Muscle of leg (tissue), 11 donors: ENCODE measurements around the gene FGFRL1. TPM values are rescaled to one million over a fixed set of nuclear protein-coding genes. Genes with fewer than 3 reads are reported as not detected.

Source experiments
- DNase-seq: peaks from one replicate; pipeline ENCODE4 v3.0.0; 2013
- H3K27ac ChIP-seq: one replicate; pipeline ENCODE4 v1.5.1; 2013; ENCODE audit warnings: mild to moderate bottlenecking, low read length, control low read depth
- H3K27me3 ChIP-seq: one replicate; pipeline ENCODE4 v1.6.1; 2013; ENCODE audit warnings: low read length; ENCODE audit not compliant: control insufficient read depth, insufficient read depth
- H3K36me3 ChIP-seq: one replicate; pipeline ENCODE4 v1.6.1; 2013; ENCODE audit warnings: low read length; ENCODE audit not compliant: control insufficient read depth, insufficient read depth
- H3K4me1 ChIP-seq: one replicate; pipeline ENCODE4 v1.6.1; 2013; ENCODE audit warnings: low read length; ENCODE audit not compliant: control insufficient read depth, insufficient read depth
- H3K4me3 ChIP-seq: one replicate; pipeline ENCODE4 v1.5.1; 2013; ENCODE audit warnings: low read length, control low read depth
- H3K9me3 ChIP-seq: replicated peaks from 2 replicates; pipeline ENCODE4 v1.6.1; 2013; ENCODE audit warnings: low read depth, low read length; ENCODE audit not compliant: control insufficient read depth
- WGBS: methylation state at CpG from one replicate; pipeline ENCODE4 v1.1.5; 2013; ENCODE audit warnings: missing lambda C conversion rate; ENCODE audit not compliant: insufficient coverage; 5-methylcytosine and 5-hydroxymethylcytosine counted together
- polyA plus RNA-seq, 8 donors: library from polyadenylated mRNA; unstranded; fragments of 120-200 nt; gene quantifications; one replicate each; pipeline versions ENCODE4 v1.2.1 to v1.2.3, GENCODE V29; 2013; ENCODE audit warnings: inconsistent platforms in 1 of 8, low replicate concordance in 1 of 8; ENCODE audit not compliant: insufficient read length in 8 of 8, insufficient read depth in 1 of 8
- total RNA-seq: library from RNA; stranded (reverse); fragments of 120-200 nt; gene quantifications from one replicate; pipeline ENCODE4 v1.2.4, GENCODE V29; 2013

The FGFRL1 gene
- total and polyA plus RNA-seq, 9 donors, result 90.4 to 203 (median 170) TPM

- no peaks in the 10 kb centered on the region for H3K36me3 ChIP-seq
- H3K27me3 ChIP-seq, result peaks cover 89% of the 10 kb centered on the region
- H3K4me1 ChIP-seq, result peaks cover 20% of the 10 kb centered on the region
- 89% methylated on average over 10 of the region's 15 CpGs for WGBS
- H3K4me3 ChIP-seq, result no peak overlapping the region
- H3K27ac ChIP-seq, result no peak overlapping the region
- no peak for DNase-seq
- no peaks in the 10 kb centered on the region for H3K9me3 ChIP-seq
Observed at GRCh38 chr4:1000686-1001260, 10.7 kb upstream of the FGFRL1 start.

- Histone ChIP-seq H3K9me3 (no peaks in the 10 kb centered on the region), H3K4me3 (no peak overlapping the region), H3K4me1 (peaks cover 15% of the 10 kb centered on the region), H3K27me3 (peaks cover 85% of the 10 kb centered on the region), H3K27ac (no peak overlapping the region), H3K36me3 (no peaks in the 10 kb centered on the region)
- DNase-seq, result no peak
- 13% methylated on average over 41 of the region's 48 CpGs for WGBS
Observed at GRCh38 chr4:1001561-1002130, 9.8 kb upstream of the FGFRL1 start.

- DNase-seq, result peak; percentile 35
- Histone ChIP-seq H3K36me3 (no peaks in the 10 kb centered on the region), H3K9me3 (no peaks in the 10 kb centered on the region), H3K27ac (no peak overlapping the region), H3K4me3 (no peak overlapping the region), H3K4me1 (peaks cover 15% of the 10 kb centered on the region), H3K27me3 (peaks cover 84% of the 10 kb centered on the region)
- WGBS, result 1% methylated on average over 49 of the region's 54 CpGs
Observed at GRCh38 chr4:1002131-1002630, 9.2 kb upstream of the FGFRL1 start.

DNA sequence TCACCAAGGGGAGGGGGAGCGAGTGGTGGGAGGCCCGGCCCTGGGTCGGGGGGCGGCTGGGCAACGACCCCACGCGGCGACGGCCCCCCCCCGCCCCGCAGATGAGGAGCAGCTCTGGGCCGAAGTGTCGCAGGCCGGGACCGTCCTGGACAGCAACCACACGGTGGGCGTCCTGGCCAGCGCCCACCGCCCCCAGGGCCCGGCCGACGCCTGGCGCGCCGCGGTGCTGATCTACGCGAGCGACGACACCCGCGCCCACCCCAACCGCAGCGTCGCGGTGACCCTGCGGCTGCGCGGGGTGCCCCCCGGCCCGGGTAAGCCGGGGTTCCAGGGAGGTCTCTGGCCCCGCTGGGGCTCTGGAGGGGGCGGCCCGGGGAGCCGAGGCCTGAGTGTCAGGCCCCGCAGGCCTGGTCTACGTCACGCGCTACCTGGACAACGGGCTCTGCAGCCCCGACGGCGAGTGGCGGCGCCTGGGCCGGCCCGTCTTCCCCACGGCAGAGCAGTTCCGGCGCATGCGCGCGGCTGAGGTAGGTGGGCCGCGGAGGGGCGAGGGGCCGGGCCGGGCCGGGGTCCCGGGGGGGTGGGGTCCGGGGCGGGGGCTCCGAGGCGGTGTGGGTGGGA is 8.7 kb upstream of the FGFRL1 start:
- Histone ChIP-seq H3K9me3 (no peaks in the 10 kb centered on the region), H3K4me1 (peaks cover 12% of the 10 kb centered on the region), H3K36me3 (no peaks in the 10 kb centered on the region), H3K27ac (no peak overlapping the region), H3K27me3 (peaks cover 86% of the 10 kb centered on the region), H3K4me3 (no peak overlapping the region)
- no peak for DNase-seq
- 2% methylated on average over 50 of the region's 75 CpGs for WGBS

GRCh38 chr4:1003271-1004070 is 8.0 kb upstream of the FGFRL1 start:
- no peaks in the 10 kb centered on the region for H3K36me3 ChIP-seq
- DNase-seq, result no peak
- no peak overlapping the region for H3K4me3 ChIP-seq
- H3K9me3 ChIP-seq, result no peaks in the 10 kb centered on the region
- peaks cover 85% of the 10 kb centered on the region for H3K27me3 ChIP-seq
- no peak overlapping the region for H3K27ac ChIP-seq
- peaks cover 8% of the 10 kb centered on the region for H3K4me1 ChIP-seq
- WGBS, result 22% methylated on average over 50 of the region's 63 CpGs

- Histone ChIP-seq H3K9me3 (no peaks in the 10 kb centered on the region), H3K4me1 (peaks cover 14% of the 10 kb centered on the region), H3K36me3 (no peaks in the 10 kb centered on the region), H3K27ac (no peak overlapping the region), H3K27me3 (peaks cover 86% of the 10 kb centered on the region), H3K4me3 (no peak overlapping the region)
- WGBS, result 80% methylated on average over 13 of the region's 13 CpGs
- DNase-seq, result no peak
Observed at GRCh38 chr4:1004071-1004418, 7.4 kb upstream of the FGFRL1 start.

GRCh38 chr4:1004557-1005485 is 6.6 kb upstream of the FGFRL1 start:
- WGBS, result 77% methylated on average over 18 of the region's 25 CpGs
- no peak overlapping the region for H3K27ac ChIP-seq
- H3K36me3 ChIP-seq, result no peaks in the 10 kb centered on the region
- no peak overlapping the region for H3K4me3 ChIP-seq
- H3K9me3 ChIP-seq, result no peaks in the 10 kb centered on the region
- no peak for DNase-seq
- peaks cover 82% of the 10 kb centered on the region for H3K27me3 ChIP-seq
- H3K4me1 ChIP-seq, result peaks cover 16% of the 10 kb centered on the region

GRCh38 chr4:1006856-1007255 is 4.6 kb upstream of the FGFRL1 start:
- DNase-seq, result no peak
- no peaks in the 10 kb centered on the region for H3K9me3 ChIP-seq
- H3K27ac ChIP-seq, result no peak overlapping the region
- H3K36me3 ChIP-seq, result no peaks in the 10 kb centered on the region
- WGBS, result 85% methylated on average over 3 of the region's 5 CpGs
- H3K4me3 ChIP-seq, result no peak overlapping the region
- H3K27me3 ChIP-seq, result peaks cover 66% of the 10 kb centered on the region
- peaks cover 29% of the 10 kb centered on the region for H3K4me1 ChIP-seq

DNA sequence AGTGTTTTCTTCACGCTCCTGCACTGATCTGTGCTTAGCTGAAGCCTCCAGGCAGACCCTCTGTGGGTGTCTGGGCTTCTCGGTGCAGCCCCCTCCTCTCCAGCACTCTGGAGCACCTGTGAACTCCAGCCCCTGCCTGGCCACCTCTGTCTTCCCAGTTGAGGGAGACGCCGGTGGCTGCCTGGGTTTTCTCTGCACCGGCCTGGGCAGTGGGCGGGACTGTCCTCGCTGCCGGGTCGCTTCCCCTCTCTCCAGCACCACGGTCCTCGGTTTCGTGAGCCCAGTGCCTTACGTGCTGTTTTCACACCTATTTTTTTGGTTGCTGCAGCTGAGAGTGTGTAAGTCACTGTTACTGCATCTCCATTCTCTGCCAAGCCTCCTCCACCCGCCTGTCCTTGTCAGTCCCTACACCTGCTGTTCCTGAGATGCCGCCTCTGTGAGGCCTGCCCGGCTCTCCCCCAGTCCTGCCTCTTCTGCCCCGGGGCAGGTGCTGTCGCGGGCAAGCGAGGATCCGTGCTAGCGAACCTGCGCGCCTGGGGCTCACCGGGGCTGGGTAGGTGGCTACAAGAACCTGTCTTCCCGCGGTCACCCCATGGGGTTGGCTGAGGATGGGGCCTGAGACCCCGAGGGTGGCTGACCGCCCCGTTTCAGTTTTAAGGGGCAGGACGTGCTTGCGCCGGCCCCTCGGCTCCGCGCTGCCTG is 2.4 kb upstream of the FGFRL1 start:
- peak; percentile 55 for DNase-seq

More for the DNA sequence above, 2.4 kb upstream of the FGFRL1 start:
- Histone ChIP-seq H3K4me1 (peaks cover 39% of the 10 kb centered on the region), H3K27ac (peak overlapping the region; percentile 20), H3K36me3 (peaks cover 13% of the 10 kb centered on the region), H3K9me3 (no peaks in the 10 kb centered on the region), H3K27me3 (peaks cover 49% of the 10 kb centered on the region), H3K4me3 (peak overlapping the region; percentile 60)
- WGBS, result 2% methylated on average over 31 of the region's 36 CpGs
